Adipocyte (in vitro differentiated cells): ENCODE results near the gene CALR.

Experiments used
- DNase-seq: peaks from one replicate; pipeline ENCODE4 v3.0.0-alpha.2; 2015; ENCODE audit warnings: low read depth
- H3K27me3 ChIP-seq: replicated peaks from 2 replicates; pipeline ENCODE4 v1.7.0; 2013; ENCODE audit warnings: mild to moderate bottlenecking, low read length, moderate library complexity; ENCODE audit not compliant: control insufficient read depth, insufficient read depth
- H3K36me3 ChIP-seq: 2 replicates; pipeline ENCODE4 v1.7.0; 2013; ENCODE audit warnings: low read length, mild to moderate bottlenecking, moderate library complexity; ENCODE audit not compliant: control insufficient read depth, insufficient read depth, severe bottlenecking
- H3K4me1 ChIP-seq: 2 replicates; pipeline ENCODE4 v1.7.0; 2013; ENCODE audit warnings: mild to moderate bottlenecking, low read length, moderate library complexity; ENCODE audit not compliant: control insufficient read depth, insufficient read depth
- H3K4me3 ChIP-seq: 2 replicates; pipeline ENCODE4 v1.7.0; 2013; ENCODE audit warnings: mild to moderate bottlenecking, low read length, moderate library complexity
- H3K9ac ChIP-seq: 2 replicates; pipeline ENCODE4 v1.7.0; 2013; ENCODE audit warnings: mild to moderate bottlenecking, low read length, moderate library complexity
- H3K9me3 ChIP-seq: 2 replicates; pipeline ENCODE4 v1.7.0; 2013; ENCODE audit warnings: mild to moderate bottlenecking, low read length, moderate library complexity; ENCODE audit not compliant: control insufficient read depth

Gene CALR

GRCh38 chr19:12936582-12936981 lies 1.8 kb upstream of the CALR start:
- Histone ChIP-seq H3K4me1 (peaks cover 39% of the 10 kb centered on the region), H3K9ac (no peak overlapping the region), H3K27me3 (no peaks in the 10 kb centered on the region), H3K36me3 (peaks cover 26% of the 10 kb centered on the region), H3K4me3 (no peak overlapping the region), H3K9me3 (no peaks in the 10 kb centered on the region)
- DNase-seq: no peak

- peaks cover 33% of the 10 kb centered on the region for H3K36me3 ChIP-seq
- peak overlapping the region; percentile 99 for H3K9ac ChIP-seq
- H3K27me3 ChIP-seq: no peaks in the 10 kb centered on the region
- peak overlapping the region; percentile 97 for H3K4me3 ChIP-seq
- no peak for DNase-seq
- peaks cover 38% of the 10 kb centered on the region for H3K4me1 ChIP-seq
- no peaks in the 10 kb centered on the region for H3K9me3 ChIP-seq
Observed at GRCh38 chr19:12937093-12937926, 1.1 kb upstream of the CALR start.

- peak; percentile 81 for DNase-seq
- H3K4me3 ChIP-seq: peak overlapping the region; percentile 97
- peaks cover 49% of the 10 kb centered on the region for H3K36me3 ChIP-seq
- H3K27me3 ChIP-seq: no peaks in the 10 kb centered on the region
- no peaks in the 10 kb centered on the region for H3K9me3 ChIP-seq
- H3K9ac ChIP-seq: peak overlapping the region; percentile 99
- H3K4me1 ChIP-seq: peaks cover 35% of the 10 kb centered on the region
Observed at GRCh38 chr19:12938779-12939601, 581 bp downstream of the CALR start.

- no peak for DNase-seq
- Histone ChIP-seq H3K36me3 (peaks cover 59% of the 10 kb centered on the region), H3K4me1 (peaks cover 34% of the 10 kb centered on the region), H3K9ac (peak overlapping the region; percentile 99), H3K27me3 (no peaks in the 10 kb centered on the region), H3K9me3 (no peaks in the 10 kb centered on the region), H3K4me3 (peak overlapping the region; percentile 97)
Observed at GRCh38 chr19:12939975-12940423, 1.6 kb downstream of the CALR start.

GRCh38 chr19:12940897-12941296 lies 2.5 kb downstream of the CALR start:
- DNase-seq: no peak
- Histone ChIP-seq H3K9ac (peak overlapping the region; percentile 99), H3K27me3 (no peaks in the 10 kb centered on the region), H3K4me3 (peak overlapping the region; percentile 97), H3K4me1 (peaks cover 34% of the 10 kb centered on the region), H3K9me3 (no peaks in the 10 kb centered on the region), H3K36me3 (peaks cover 59% of the 10 kb centered on the region)

GRCh38 chr19:12943437-12944044 lies 5.1 kb downstream of the CALR start:
- no peak for DNase-seq
- H3K4me1 ChIP-seq: peaks cover 43% of the 10 kb centered on the region
- peaks cover 70% of the 10 kb centered on the region for H3K36me3 ChIP-seq
- H3K27me3 ChIP-seq: no peaks in the 10 kb centered on the region
- no peak overlapping the region for H3K4me3 ChIP-seq
- H3K9me3 ChIP-seq: no peaks in the 10 kb centered on the region
- no peak overlapping the region for H3K9ac ChIP-seq

GRCh38 chr19:12944104-12944674 lies 5.8 kb downstream of the CALR start:
- peaks cover 43% of the 10 kb centered on the region for H3K4me1 ChIP-seq
- H3K9ac ChIP-seq: no peak overlapping the region
- no peak for DNase-seq
- H3K27me3 ChIP-seq: no peaks in the 10 kb centered on the region
- no peaks in the 10 kb centered on the region for H3K9me3 ChIP-seq
- H3K4me3 ChIP-seq: no peak overlapping the region
- peaks cover 74% of the 10 kb centered on the region for H3K36me3 ChIP-seq

- no peaks in the 10 kb centered on the region for H3K27me3 ChIP-seq
- peaks cover 36% of the 10 kb centered on the region for H3K4me1 ChIP-seq
- peak within 1 kb of the TSS; percentile 93 for H3K9ac ChIP-seq
- peak within 1 kb of the TSS; percentile 88 for H3K4me3 ChIP-seq
- no peaks in the 10 kb centered on the region for H3K9me3 ChIP-seq
- peak; percentile 100 for DNase-seq
- H3K36me3 ChIP-seq: peaks cover 72% of the 10 kb centered on the region
Observed at GRCh38 chr19:12945479-12946091, 7.2 kb downstream of the CALR start, which contains the start of gene RAD23A. Gene RAD23A, plus strand, starts transcription at chr19:12945862. Its CDS starts 87 bp downstream, at chr19:12945949.

GRCh38 chr19:12946092-12946721 lies 7.8 kb downstream of the CALR start:
- H3K27me3 ChIP-seq: no peaks in the 10 kb centered on the region
- no peaks in the 10 kb centered on the region for H3K9me3 ChIP-seq
- H3K9ac ChIP-seq: peak overlapping the region; percentile 93
- peaks cover 31% of the 10 kb centered on the region for H3K4me1 ChIP-seq
- peak; percentile 95 for DNase-seq
- H3K36me3 ChIP-seq: peaks cover 72% of the 10 kb centered on the region
- H3K4me3 ChIP-seq: peak overlapping the region; percentile 88

- Histone ChIP-seq H3K27me3 (no peaks in the 10 kb centered on the region), H3K4me1 (peaks cover 31% of the 10 kb centered on the region), H3K9ac (peak overlapping the region; percentile 93), H3K9me3 (no peaks in the 10 kb centered on the region), H3K36me3 (peaks cover 71% of the 10 kb centered on the region), H3K4me3 (peak overlapping the region; percentile 88)
- no peak for DNase-seq
Observed at GRCh38 chr19:12946731-12947496, 8.5 kb downstream of the CALR start.
